ENCODE data around the gene GOLIM4. TPM values are rescaled to one million over a fixed set of nuclear protein-coding genes. Genes with fewer than 3 reads are reported as not detected.

The GOLIM4 gene
- total and polyA plus RNA-seq, 2 of the 13 experiments (the other 11 are each of a cell fraction or from before 2014, with no cell fraction given), result 10.9 to 47.7 TPM

GRCh38 chr3:168095611-168096209 lies at the start of gene GOLIM4 (continued):
- TF ChIP-seq DMAP1 (CRISPR knock-in tag; IDR thresholded peaks at IDR 0.05) (peak; percentile 89; the same call in 1 of the 2 replicates), ZNF343 (CRISPR knock-in tag; IDR thresholded peaks at IDR 0.05) (no peak), ZNF326 (CRISPR knock-in tag; IDR thresholded peaks at IDR 0.05; ENCODE audit: borderline replicate concordance) (no peak), GATAD2A (CRISPR knock-in tag; IDR thresholded peaks at IDR 0.05) (peak; percentile 45; the same call in 1 of the 2 replicates), ZNF761 (CRISPR knock-in tag; conservative IDR thresholded peaks at IDR 0.05) (no peak), RELA (CRISPR knock-in tag; IDR thresholded peaks at IDR 0.05) (no peak), CEBPB (IDR thresholded peaks at IDR 0.05; ENCODE audit: borderline replicate concordance, low read depth, low read length) (no peak), KDM6A (CRISPR knock-in tag; IDR thresholded peaks at IDR 0.05; ENCODE audit: low read depth) (no peak), NFIB (CRISPR knock-in tag; IDR thresholded peaks at IDR 0.05; ENCODE audit: borderline replicate concordance) (no peak), HMG20A (CRISPR knock-in tag; IDR thresholded peaks at IDR 0.05; ENCODE audit: borderline replicate concordance) (no peak), PITX1 (CRISPR knock-in tag; IDR thresholded peaks at IDR 0.05) (peak; percentile 52), ZFP1 (CRISPR knock-in tag; IDR thresholded peaks at IDR 0.05) (no peak), KMT2A (CRISPR knock-in tag; IDR thresholded peaks at IDR 0.05) (peak; percentile 72; the same call in 1 of the 2 replicates), FOXC1 (CRISPR knock-in tag; IDR thresholded peaks at IDR 0.05; ENCODE audit: borderline replicate concordance) (no peak; the same call in 1 of the 2 replicates), ZNF530 (CRISPR knock-in tag; IDR thresholded peaks at IDR 0.05; ENCODE audit: low read depth) (no peak), STAG1 (CRISPR knock-in tag; IDR thresholded peaks at IDR 0.05) (no peak), GPN1 (CRISPR knock-in tag; IDR thresholded peaks at IDR 0.05; ENCODE audit: borderline replicate concordance) (no peak), ZNF720 (CRISPR knock-in tag; IDR thresholded peaks at IDR 0.05) (no peak), BRD4 (CRISPR knock-in tag; IDR thresholded peaks at IDR 0.05) (no peak), ZNF576 (CRISPR knock-in tag; IDR thresholded peaks at IDR 0.05) (no peak), ZNF501 (CRISPR knock-in tag; IDR thresholded peaks at IDR 0.05) (peak; percentile 78), ZNF563 (CRISPR knock-in tag; IDR thresholded peaks at IDR 0.05) (peak; percentile 80), ZNF562 (CRISPR knock-in tag; IDR thresholded peaks at IDR 0.05; ENCODE audit: borderline replicate concordance) (peak; percentile 88; the same call in 1 of the 2 replicates), ZNF230 (CRISPR knock-in tag; IDR thresholded peaks at IDR 0.05) (no peak; the same call in 1 of the 2 replicates), ZFX (CRISPR knock-in tag; IDR thresholded peaks at IDR 0.05; ENCODE audit: low read depth) (peak; percentile 61), CCDC6 (CRISPR knock-in tag; IDR thresholded peaks at IDR 0.05) (peak; percentile 57; the same call in 1 of the 2 replicates)
- TF ChIP-seq, protein P1, sequence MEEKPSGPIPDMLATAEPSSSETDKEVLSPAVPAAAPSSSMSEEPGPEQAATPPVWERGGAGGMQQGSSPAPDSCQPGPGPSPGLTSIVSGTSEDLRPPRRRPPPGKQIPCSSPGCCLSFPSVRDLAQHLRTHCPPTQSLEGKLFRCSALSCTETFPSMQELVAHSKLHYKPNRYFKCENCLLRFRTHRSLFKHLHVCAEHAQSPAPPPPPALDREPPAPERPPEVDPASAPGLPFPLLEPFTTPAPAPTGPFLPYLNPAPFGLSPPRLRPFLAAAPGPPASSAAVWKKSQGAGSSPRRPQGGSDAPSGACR (CRISPR knock-in tag; IDR thresholded peaks at IDR 0.05), result peak; percentile 92; the same call in 1 of the 2 replicates
- TF ChIP-seq, protein P2, sequence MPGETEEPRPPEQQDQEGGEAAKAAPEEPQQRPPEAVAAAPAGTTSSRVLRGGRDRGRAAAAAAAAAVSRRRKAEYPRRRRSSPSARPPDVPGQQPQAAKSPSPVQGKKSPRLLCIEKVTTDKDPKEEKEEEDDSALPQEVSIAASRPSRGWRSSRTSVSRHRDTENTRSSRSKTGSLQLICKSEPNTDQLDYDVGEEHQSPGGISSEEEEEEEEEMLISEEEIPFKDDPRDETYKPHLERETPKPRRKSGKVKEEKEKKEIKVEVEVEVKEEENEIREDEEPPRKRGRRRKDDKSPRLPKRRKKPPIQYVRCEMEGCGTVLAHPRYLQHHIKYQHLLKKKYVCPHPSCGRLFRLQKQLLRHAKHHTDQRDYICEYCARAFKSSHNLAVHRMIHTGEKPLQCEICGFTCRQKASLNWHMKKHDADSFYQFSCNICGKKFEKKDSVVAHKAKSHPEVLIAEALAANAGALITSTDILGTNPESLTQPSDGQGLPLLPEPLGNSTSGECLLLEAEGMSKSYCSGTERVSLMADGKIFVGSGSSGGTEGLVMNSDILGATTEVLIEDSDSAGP (CRISPR knock-in tag; IDR thresholded peaks at IDR 0.05; ENCODE audit: borderline replicate concordance), result no peak; the same call in 1 of the 2 replicates
- TF ChIP-seq, protein P3, sequence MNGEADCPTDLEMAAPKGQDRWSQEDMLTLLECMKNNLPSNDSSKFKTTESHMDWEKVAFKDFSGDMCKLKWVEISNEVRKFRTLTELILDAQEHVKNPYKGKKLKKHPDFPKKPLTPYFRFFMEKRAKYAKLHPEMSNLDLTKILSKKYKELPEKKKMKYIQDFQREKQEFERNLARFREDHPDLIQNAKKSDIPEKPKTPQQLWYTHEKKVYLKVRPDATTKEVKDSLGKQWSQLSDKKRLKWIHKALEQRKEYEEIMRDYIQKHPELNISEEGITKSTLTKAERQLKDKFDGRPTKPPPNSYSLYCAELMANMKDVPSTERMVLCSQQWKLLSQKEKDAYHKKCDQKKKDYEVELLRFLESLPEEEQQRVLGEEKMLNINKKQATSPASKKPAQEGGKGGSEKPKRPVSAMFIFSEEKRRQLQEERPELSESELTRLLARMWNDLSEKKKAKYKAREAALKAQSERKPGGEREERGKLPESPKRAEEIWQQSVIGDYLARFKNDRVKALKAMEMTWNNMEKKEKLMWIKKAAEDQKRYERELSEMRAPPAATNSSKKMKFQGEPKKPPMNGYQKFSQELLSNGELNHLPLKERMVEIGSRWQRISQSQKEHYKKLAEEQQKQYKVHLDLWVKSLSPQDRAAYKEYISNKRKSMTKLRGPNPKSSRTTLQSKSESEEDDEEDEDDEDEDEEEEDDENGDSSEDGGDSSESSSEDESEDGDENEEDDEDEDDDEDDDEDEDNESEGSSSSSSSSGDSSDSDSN (CRISPR knock-in tag; IDR thresholded peaks at IDR 0.05), result peak; percentile 47; the same call in 1 of the 2 replicates

All from HepG2 (cell line).